OCI-LY3 (cell line): ENCODE data around the gene CAVIN1.

ENCODE experiments used
- H2AFZ ChIP-seq: fragments of 200-600, 300-600 bp; shearing (Covaris generic); 2 replicates; pipeline ENCODE4 v1.6.0; 2014; ENCODE audit warnings: antibody characterized with exemption, low read depth, low read length
- H3K27ac ChIP-seq: fragments of 200-600, 300-600 bp; sonication (generic); 2 replicates; pipeline ENCODE4 v1.5.1; 2014; ENCODE audit warnings: mild to moderate bottlenecking, low read length, moderate library complexity, mixed read lengths
- H3K27me3 ChIP-seq: fragments of 200-600, 300-600 bp; sonication (generic); 2 replicates; pipeline ENCODE4 v1.6.1; 2014; ENCODE audit warnings: low read depth, low read length, mixed read lengths
- H3K36me3 ChIP-seq: fragments of 200-600, 300-600 bp; sonication (generic); replicated peaks from 2 replicates; pipeline ENCODE3; 2014; ENCODE audit warnings: low read depth, low read length, mixed read lengths
- H3K4me1 ChIP-seq: fragments of 300-600, 200-600 bp; sonication (generic); 2 replicates; pipeline ENCODE4 v1.6.1; 2014; ENCODE audit warnings: low read length, mixed read lengths
- H3K4me2 ChIP-seq: fragments of 200-600, 300-600 bp; sonication (generic); 2 replicates; pipeline ENCODE4 v1.6.1; 2014; ENCODE audit warnings: low read length, mixed read lengths
- H3K4me3 ChIP-seq: fragments of 300-600, 200-600 bp; sonication (generic); 2 replicates; pipeline ENCODE4 v1.5.1; 2014; ENCODE audit warnings: antibody characterized with exemption, mild to moderate bottlenecking, low read length, moderate library complexity
- H3K79me2 ChIP-seq: fragments of 300-600, 200-600 bp; shearing (Covaris generic); 2 replicates; pipeline ENCODE4 v1.6.1; 2014; ENCODE audit warnings: mild to moderate bottlenecking, low read length, mixed read lengths
- H3K9ac ChIP-seq: fragments of 300-600, 200-600 bp; shearing (Covaris generic); 2 replicates; pipeline ENCODE4 v1.6.0; 2014; ENCODE audit warnings: mild to moderate bottlenecking, low read length, moderate library complexity
- H3K9me3 ChIP-seq: fragments of 200-600, 300-600 bp; shearing (Covaris generic); 2 replicates; pipeline ENCODE4 v1.6.1; 2014; ENCODE audit warnings: low read length, mixed read lengths; ENCODE audit not compliant: insufficient read depth
- H4K20me1 ChIP-seq: fragments of 200-600, 300-600 bp; sonication (generic); 2 replicates; pipeline ENCODE4 v1.6.1; 2016; ENCODE audit warnings: low read length, mixed read lengths; ENCODE audit not compliant: insufficient read depth
- EZH2phosphoT487 ChIP-seq: fragments of 200-600 bp; shearing (Covaris generic); IDR thresholded peaks from 2 replicates; pipeline ENCODE4 v1.6.1; 2018; ENCODE audit warnings: antibody characterized with exemption, mixed run types, low read depth
- TF ChIP-seq, protein P1 (sequence below): fragments of 200-600, 300-600 bp; sonication (generic); IDR thresholded peaks from 2 replicates; pipeline ENCODE4 v1.5.1; 2014; ENCODE audit warnings: antibody characterized with exemption, low read length, low read depth

CAVIN1 gene

DNA sequence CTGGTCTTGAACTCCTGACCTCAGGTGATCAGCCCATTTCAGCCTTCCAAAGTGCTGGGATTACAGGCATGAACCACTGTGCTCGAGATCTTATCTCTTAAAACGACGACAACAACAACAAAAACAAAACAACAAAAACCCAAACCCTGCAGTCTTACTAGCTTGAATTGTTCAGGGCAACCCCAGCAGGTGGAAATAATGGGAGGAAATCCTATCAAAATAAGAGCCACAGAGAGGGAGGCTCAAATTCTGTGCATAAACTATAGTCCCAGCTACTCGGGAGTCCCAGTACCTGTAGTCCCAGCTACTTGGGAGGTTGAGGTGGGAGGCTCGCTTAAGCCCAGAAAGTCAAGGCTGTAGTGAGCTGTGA lies 19.1 kb upstream of the CAVIN1 start:
- Histone ChIP-seq H2AFZ (no peak overlapping the region), H3K4me1 (peaks cover 11% of the 10 kb centered on the region), H3K36me3 (no peaks in the 10 kb centered on the region), H3K79me2 (no peaks in the 10 kb centered on the region), H3K4me3 (no peak overlapping the region), H4K20me1 (no peaks in the 10 kb centered on the region), H3K27ac (no peak overlapping the region), H3K27me3 (no peaks in the 10 kb centered on the region), H3K9ac (no peak overlapping the region), H3K9me3 (no peaks in the 10 kb centered on the region), H3K4me2 (peak overlapping the region; percentile 2)
- TF ChIP-seq EZH2phosphoT487: no peak
- TF ChIP-seq, protein P1, sequence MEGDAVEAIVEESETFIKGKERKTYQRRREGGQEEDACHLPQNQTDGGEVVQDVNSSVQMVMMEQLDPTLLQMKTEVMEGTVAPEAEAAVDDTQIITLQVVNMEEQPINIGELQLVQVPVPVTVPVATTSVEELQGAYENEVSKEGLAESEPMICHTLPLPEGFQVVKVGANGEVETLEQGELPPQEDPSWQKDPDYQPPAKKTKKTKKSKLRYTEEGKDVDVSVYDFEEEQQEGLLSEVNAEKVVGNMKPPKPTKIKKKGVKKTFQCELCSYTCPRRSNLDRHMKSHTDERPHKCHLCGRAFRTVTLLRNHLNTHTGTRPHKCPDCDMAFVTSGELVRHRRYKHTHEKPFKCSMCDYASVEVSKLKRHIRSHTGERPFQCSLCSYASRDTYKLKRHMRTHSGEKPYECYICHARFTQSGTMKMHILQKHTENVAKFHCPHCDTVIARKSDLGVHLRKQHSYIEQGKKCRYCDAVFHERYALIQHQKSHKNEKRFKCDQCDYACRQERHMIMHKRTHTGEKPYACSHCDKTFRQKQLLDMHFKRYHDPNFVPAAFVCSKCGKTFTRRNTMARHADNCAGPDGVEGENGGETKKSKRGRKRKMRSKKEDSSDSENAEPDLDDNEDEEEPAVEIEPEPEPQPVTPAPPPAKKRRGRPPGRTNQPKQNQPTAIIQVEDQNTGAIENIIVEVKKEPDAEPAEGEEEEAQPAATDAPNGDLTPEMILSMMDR: no peak

DNA sequence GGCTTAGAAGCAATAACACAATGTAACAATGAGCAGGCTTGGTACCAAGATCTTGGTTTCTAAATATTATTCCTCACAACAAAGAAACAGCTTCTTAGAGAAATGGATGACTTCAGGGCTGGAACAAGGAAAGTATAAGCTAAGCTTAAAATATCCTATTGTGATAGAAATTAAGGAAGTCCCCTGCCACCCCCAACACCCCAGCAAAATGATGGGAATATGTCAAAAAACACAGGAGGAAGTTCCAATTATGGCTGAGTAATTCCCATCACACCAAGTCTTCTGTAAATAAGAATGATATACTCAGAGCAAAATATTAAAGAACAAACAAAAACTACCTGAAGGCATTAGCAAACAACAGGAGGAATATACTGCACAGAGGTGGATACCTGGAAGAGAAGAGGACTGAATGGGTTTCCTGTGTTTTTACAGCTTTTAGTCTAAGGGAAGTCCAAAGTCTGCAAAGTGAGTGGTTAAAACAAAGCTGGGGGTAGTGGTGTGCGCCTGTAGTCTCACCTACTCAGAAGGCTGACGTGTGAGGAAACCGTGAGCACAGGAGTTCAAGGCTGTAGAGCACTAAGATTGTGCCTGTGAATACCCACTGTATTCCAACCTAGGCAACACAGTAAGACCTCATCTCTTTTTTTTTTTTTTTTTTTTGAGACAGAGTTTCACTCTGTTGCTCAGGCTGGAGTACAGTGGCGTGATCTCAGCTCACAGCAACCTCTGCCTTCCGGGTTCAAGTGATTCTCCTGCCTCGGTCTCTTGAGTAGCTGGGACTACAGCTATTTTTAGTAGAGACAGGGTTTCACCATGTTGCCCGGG lies 18.5 kb upstream of the CAVIN1 start:
- Histone ChIP-seq H3K27ac (no peak overlapping the region), H4K20me1 (no peaks in the 10 kb centered on the region), H3K9me3 (no peaks in the 10 kb centered on the region), H2AFZ (peak overlapping the region; percentile 61), H3K4me3 (no peak overlapping the region), H3K79me2 (no peaks in the 10 kb centered on the region), H3K9ac (no peak overlapping the region), H3K36me3 (no peaks in the 10 kb centered on the region), H3K4me2 (peak overlapping the region; percentile 2), H3K27me3 (no peaks in the 10 kb centered on the region), H3K4me1 (peaks cover 9% of the 10 kb centered on the region; the same call in 1 of the 2 replicates)
- no peak for TF ChIP-seq EZH2phosphoT487
- TF ChIP-seq, protein P1: no peak

DNA sequence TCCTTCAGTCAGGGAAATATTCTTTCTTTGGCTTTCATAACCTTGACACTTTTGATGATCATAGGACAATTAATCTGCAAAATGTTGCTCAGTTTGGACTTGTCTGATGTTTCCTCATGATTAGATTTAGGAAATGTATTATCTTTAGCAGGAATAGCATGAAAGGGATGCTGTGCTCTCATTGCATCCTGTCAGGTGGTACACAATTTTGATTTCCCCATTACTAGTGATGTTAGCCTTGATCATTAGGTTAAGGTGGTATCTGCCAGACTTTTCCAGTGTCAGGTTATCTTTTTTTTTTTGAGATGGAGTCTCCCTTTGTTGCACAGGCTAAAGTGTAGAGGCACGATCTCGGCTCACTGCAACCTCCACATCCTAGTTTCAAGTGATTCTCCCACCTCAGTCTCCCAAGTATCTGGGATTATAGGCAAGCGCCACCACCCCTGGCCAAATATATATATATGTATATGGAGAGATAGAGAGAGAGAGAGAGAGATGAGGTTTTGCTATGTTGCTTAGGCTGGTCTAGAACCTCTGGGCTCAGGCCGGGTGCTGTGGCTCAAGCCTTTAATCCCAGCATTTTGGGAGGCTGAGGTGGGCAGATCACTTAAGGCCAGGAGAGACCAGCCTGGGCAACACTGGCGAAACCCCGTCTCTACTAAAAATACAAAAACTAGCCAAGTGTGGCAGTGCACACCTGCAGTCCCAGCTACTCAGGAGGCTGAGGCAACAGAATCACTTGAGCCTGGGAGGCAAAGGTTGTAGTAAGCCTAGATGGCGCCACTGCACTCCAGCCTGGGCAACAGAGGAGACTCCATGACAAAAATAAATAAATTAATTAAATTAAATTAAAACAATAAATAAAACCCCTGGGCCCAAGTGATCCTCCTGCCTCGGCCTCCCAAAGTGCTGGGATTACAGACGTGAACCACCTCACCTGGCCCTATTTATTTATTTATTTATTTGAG lies 15.8 kb upstream of the CAVIN1 start:
- Histone ChIP-seq H3K79me2 (no peaks in the 10 kb centered on the region), H2AFZ (no peak overlapping the region), H3K27ac (no peak overlapping the region), H3K9me3 (no peaks in the 10 kb centered on the region), H3K9ac (no peak overlapping the region), H3K4me1 (peaks cover 9% of the 10 kb centered on the region; the same call in 1 of the 2 replicates), H3K4me3 (no peak overlapping the region), H3K36me3 (no peaks in the 10 kb centered on the region), H3K27me3 (no peaks in the 10 kb centered on the region), H4K20me1 (no peaks in the 10 kb centered on the region), H3K4me2 (no peak overlapping the region; the same call in 1 of the 2 replicates)
- TF ChIP-seq, protein P1: peak; percentile 32
- no peak for TF ChIP-seq EZH2phosphoT487

GRCh38 chr17:42436391-42436790 lies 13.3 kb upstream of the CAVIN1 start:
- Histone ChIP-seq H3K79me2 (no peaks in the 10 kb centered on the region), H3K9me3 (no peaks in the 10 kb centered on the region), H3K4me1 (peaks cover 5% of the 10 kb centered on the region; the same call in 1 of the 2 replicates), H3K9ac (no peak overlapping the region), H2AFZ (no peak overlapping the region), H3K4me2 (no peak overlapping the region), H3K27me3 (no peaks in the 10 kb centered on the region), H3K36me3 (no peaks in the 10 kb centered on the region), H3K4me3 (no peak overlapping the region), H3K27ac (no peak overlapping the region), H4K20me1 (no peaks in the 10 kb centered on the region)
- TF ChIP-seq, protein P1: no peak
- TF ChIP-seq EZH2phosphoT487: no peak
